Putamen (tissue), 1 donor: ENCODE measurements around the gene KLHL29.
"Not testable (repeated sequence)": the region's sequence is repeated elsewhere in the genome, so short reads cannot be mapped to it uniquely, and the experiment has no call there.

ENCODE experiments used
- DNase-seq: peaks from one replicate; pipeline ENCODE4 v3.0.0-alpha.2; 2016; ENCODE audit warnings: low spot score

KLHL29 gene

DNA sequence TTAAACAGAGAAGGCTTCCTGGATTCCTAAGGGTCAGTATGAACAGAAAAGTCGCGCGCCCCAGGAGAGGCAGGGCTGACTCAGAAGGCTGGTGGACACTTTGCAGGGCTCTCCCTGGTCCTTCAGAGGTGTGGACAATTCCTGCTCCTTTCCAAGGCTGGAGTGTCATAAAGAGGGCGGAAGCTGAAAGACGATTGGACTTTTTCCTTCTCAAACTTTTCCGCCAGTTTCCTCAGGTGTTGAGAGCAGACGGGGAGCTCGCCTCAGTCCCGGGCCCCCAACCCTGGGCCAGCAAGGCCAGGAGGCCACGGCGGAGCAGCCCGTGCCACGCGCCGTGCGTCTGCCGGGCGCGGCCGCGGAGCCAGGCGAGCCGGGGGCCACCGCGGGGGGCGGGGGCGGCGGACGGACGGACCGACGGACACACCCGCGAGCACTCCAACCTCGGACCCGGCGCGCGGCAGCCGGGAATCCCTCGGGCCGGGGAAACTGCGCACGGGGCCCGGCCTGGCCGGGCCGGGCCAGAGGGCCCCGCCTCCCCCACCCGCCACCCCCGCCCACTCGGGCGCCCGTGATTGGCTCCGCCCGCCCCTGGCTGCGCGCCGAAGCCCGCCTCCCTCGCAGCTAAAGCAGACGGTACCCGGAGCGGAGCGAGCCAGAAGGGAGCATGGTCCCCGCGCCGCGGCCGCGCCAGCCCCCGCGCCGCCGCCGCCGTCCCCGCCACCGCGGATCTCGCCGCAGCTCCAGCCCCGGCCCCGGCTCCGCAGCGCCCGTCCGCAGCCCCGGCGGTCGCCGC, at the start of gene KLHL29:
KLHL29 (plus strand) TSS at position 629 of the 793 bp plus-strand sequence. CDS start 177,018 bp downstream, outside the sequence.
- peak; percentile 60 for DNase-seq

DNA sequence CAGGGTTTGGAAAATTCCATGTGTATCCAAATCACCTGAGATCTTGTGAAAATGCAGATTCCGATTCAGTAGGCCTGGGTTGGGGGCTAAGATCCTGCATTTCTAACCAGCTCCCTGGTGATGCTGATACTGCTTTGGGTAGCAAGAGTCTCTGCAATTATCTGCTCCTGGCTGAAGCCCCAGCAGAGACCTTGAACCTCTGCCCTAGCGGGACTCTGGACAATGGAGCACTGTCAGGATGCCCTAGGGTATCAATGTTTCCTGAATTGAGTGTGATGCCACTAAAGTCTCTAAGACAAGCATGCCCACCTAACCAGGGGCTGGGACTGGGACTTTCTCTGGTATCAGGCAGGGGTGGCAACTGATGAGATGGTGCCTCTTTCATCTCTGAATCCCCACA, 49.4 kb upstream of the KLHL29 start:
- DNase-seq = no peak

GRCh38 chr2:23342075-23342474, 42.9 kb upstream of the KLHL29 start:
- no peak for DNase-seq

GRCh38 chr2:23346029-23346428, 39.0 kb upstream of the KLHL29 start:
- DNase-seq = no peak

DNA sequence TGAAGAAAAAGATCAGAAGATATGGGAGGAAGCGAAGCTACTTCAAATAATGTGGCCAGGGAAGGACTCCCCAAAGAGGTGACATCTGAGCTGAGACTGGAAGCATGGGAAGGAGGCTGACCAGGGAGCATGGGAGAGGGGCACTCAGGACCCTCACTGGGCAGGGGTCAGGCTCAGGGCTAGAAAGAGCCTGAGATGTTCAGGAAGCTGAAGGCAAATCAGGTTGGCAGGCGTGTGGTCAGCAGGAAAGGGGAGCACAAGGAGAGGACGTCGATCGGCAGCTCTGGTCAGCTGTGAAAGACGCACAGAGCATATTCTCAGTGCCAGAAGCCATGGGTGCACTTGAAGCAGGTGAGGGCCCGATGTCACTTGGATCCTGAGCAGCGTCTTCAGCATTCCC, 38.2 kb upstream of the KLHL29 start:
- DNase-seq = no peak

- DNase-seq = no peak
Observed at GRCh38 chr2:23347471-23348092, 37.4 kb upstream of the KLHL29 start.

DNA sequence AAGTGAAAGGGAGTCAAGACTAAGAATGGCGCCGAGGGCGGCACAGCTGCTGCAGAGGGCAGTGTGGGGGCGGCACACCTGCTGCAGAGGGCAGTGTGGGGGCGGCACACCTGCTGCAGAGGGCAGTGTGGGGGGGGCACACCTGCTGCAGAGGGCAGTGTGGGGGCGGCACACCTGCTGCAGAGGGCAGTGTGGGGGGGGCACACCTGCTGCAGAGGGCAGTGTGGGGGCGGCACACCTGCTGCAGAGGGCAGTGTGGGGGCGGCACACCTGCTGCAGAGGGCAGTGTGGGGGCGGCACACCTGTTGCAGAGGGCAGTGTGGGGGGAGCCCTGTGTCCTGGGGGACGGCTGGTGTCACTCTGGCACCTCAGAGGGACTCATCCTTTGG, 36.9 kb upstream of the KLHL29 start:
- DNase-seq = not testable (repeated sequence)

GRCh38 chr2:23349508-23349907, 35.5 kb upstream of the KLHL29 start:
- no peak for DNase-seq

- DNase-seq = no peak
Observed at GRCh38 chr2:23350041-23350791, 34.8 kb upstream of the KLHL29 start.

GRCh38 chr2:23350792-23351355, 34.1 kb upstream of the KLHL29 start:
- no peak for DNase-seq

- peak; percentile 49 for DNase-seq
Observed at GRCh38 chr2:23351388-23352141, 33.4 kb upstream of the KLHL29 start.

DNA sequence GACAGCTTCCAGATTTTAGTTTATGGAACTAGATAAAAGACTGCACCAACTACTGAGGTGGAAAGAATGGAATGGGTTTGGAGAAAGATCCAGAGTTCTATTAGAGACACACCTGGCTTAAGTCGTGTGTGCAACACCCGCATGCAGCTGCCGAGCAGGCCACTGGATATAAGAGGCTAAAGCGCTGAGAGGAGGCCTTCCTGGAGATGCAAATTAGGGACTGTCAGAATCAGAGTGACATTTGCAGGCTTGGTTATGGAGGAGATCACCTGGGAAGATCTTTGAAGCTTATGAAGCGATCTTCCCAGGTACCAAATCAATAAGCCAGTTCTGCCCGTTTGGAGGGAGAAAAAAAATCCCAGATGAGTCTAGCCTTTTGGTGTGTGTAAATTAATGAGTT, 30.4 kb upstream of the KLHL29 start:
- DNase-seq = no peak

DNA sequence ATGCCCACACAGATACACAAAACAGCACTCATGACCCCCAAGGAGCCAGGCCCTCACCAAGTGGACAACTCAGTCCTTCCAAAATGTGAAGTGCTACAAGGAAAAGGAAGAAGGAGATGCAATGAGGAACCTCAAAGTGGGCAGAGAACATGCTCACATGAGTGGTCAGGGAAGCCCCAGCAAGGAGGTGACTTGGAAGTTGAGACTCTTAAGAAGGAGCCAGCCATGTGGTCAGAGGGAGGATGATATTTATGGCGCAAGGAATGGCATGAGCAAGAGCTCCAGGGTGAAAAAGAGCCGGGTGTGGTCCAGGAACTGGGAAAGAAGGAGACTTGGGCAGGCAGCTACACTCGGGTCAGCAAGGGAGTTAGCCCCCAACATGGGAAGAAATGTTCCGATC, 30.0 kb upstream of the KLHL29 start:
- DNase-seq = no peak

DNA sequence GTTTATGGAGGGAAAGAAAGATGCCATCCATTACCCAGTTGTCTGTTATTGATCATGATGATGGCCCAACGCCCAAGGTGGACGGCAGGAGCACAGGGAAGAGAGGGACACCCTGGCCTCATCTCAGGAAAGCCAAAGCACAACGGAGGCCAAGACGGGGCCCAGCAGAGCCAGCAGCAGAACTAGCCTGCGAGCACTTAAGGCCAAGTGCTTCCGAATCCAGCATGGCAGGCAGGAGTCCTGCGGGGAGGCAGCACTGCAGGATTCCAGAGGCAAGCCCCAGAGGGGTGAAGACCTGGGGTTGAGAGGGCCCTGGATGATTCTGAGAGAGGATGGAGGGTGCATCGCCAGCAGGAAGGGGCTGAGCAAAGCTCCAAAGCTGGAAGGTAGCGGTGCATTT, 28.3 kb upstream of the KLHL29 start:
- DNase-seq = no peak

GRCh38 chr2:23359631-23360567, 25.1 kb upstream of the KLHL29 start:
- no peak for DNase-seq

GRCh38 chr2:23360571-23361125, 24.3 kb upstream of the KLHL29 start:
- DNase-seq = no peak

DNA sequence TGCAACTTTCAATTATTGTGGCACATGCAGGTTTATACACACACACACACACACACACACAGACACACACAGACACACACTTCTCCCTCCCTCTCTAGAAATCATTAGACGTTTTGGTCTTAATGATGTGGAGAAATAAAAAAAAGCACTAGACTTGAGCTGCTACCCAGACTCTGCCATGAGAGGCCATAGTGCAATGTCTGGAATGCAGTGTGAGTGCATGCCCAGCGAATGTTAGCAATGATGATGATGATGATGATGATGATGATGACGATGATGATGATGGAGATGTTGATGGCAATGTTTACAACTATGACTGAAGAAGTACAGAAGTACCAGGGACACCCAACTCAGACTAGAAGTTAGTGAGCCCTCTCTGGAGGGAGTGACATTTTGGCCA, 23.8 kb upstream of the KLHL29 start:
- DNase-seq = no peak

DNA sequence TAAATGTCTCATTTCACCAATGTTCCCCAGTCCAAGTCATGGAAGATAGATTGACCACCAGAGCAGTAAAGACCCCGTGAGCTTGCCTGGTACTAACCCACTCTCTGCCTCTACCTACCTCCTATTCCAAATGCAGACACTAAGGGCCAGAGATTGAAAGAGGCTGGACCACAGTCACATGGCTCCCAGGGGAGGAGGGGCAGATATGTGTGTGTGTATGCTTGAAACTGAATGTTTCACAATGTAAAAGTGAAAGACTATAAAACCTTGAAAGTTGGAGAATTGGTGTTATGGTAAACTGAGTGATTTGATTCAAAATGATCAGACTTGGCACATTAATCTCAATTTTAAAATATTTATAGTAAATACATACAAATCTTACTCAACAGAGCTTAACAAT, 21.7 kb upstream of the KLHL29 start:
- no peak for DNase-seq

GRCh38 chr2:23363831-23364230, 21.1 kb upstream of the KLHL29 start:
- no peak for DNase-seq

GRCh38 chr2:23366720-23367119, 18.3 kb upstream of the KLHL29 start:
- no peak for DNase-seq
